GM19025 (cell line): ENCODE measurements around the gene ADRM1.

Experiments used
- ATAC-seq: cut with Tn5 transposase; IDR thresholded peaks from one replicate; pipeline ENCODE4 v1.9.1; 2021; ENCODE audit warnings: mild to moderate bottlenecking, low read depth, moderate library complexity; ENCODE audit not compliant: unreplicated experiment

Gene ADRM1

GRCh38 chr20:62352402-62353288 lies 49.8 kb downstream of the ADRM1 start:
- no peak for ATAC-seq

GRCh38 chr20:62353289-62354030 lies 50.7 kb downstream of the ADRM1 start:
- no peak for ATAC-seq

GRCh38 chr20:62354031-62354808 lies 51.4 kb downstream of the ADRM1 start:
- ATAC-seq = no peak

GRCh38 chr20:62354811-62355341 lies 52.1 kb downstream of the ADRM1 start:
- ATAC-seq = no peak

GRCh38 chr20:62355516-62355877 lies 52.7 kb downstream of the ADRM1 start:
- no peak for ATAC-seq

DNA sequence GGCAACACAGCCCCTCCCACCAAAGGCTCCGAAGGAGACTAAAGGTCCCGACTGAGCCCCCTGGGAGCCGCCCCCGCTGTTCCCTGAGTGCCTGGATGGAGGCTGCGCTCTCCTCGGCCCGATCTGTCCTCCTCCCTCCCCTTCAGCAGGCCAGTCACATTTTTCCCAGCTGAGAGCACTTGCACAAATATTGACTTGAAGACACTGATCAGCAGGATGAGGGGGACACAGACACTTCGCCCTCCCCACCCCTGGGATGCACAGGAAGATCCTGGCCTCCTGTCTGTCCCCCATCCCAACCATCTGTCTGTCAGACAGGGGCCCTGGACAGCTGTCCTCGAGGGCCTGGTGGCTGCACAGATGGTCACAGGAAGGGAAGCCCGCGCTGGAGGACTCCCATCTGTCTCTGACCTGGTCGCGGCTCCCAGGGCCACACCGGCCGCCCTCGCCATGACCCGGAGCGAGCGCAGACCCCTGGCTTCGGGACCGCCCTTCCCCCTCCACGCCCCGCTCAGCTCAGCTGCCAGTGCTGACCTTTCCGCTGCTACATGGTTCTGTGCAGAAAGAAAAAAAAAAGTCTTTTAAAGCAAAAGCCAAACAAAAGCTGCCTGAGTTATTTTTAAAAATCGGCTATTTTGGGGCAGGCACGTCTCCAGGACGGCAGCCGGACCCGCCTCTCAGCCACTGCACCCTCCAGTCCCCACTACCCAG lies 53.2 kb downstream of the ADRM1 start:
- ATAC-seq = no peak

- no peak for ATAC-seq
Measured at GRCh38 chr20:62356589-62357186, 53.9 kb downstream of the ADRM1 start.

DNA sequence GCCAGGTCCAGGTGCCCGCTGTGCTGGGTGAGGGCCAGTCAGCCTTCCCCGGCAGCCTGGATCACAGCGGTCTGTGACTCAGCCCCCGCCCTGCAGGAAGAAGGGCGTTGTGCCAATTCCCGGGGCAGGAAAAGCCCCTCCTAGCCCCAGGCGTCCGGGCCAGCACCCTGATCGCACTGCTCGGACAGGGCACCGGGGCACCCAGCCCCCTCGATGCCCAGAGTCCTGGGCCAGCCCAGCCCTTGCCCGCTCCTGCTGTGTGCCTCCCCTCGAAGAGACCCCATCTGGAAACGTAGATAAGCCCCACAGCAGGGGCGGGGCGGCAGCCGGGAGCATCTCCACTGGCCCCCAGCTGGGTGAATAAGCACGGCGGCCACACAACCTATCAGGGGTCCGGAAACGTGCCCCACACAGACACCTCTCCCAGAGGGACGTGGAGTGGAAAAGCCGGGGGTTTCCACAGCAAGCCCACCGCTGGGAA lies 54.4 kb downstream of the ADRM1 start:
- no peak for ATAC-seq

- no peak for ATAC-seq
Measured at GRCh38 chr20:62357681-62358080, 54.9 kb downstream of the ADRM1 start.
